T-cell (primary cell): ENCODE results near the gene TUBB. TPM values are rescaled to one million over a fixed set of nuclear protein-coding genes. Genes with fewer than 3 reads are reported as not detected.
"Not testable (repeated sequence)": the region's sequence is repeated elsewhere in the genome, so short reads cannot be mapped to it uniquely, and the experiment has no call there.

Experiments used
- ATAC-seq, 4 experiments: fragments of 200-7000 bp in 3 of 4; fragments of 150-1000 bp in 1 of 4; cut with Tn5 transposase; replicated peaks in 1 of 4; 1 replicate in 3 of 4; 2 replicates in 1 of 4; pipeline ENCODE4 v1.10.0; 2021; ENCODE audit warnings: moderate library complexity in 3 of 4, mild to moderate bottlenecking in 2 of 4, moderate number of reproducible peaks in 1 of 4
- CTCF ChIA-PET, 2 donors: fragments of 300-600 bp; sonication (Branson Sonifier 250); formaldehyde crosslinking; loops; one replicate each; lab custom pipeline; 2022; ENCODE audit warnings: antibody characterized with exemption in 2 of 2; lab: Charles Lee
- POLR2A ChIA-PET, 2 donors: fragments of 300-600 bp; sonication (Branson Sonifier 250); formaldehyde crosslinking; loops; one replicate each; lab custom pipeline; 2022; ENCODE audit warnings: antibody characterized with exemption in 2 of 2; lab: Charles Lee
- DNase-seq, 35 experiments: peaks; one replicate each; pipeline versions ENCODE4 v3.0.0 to v3.0.0-alpha.2; 2013 to 2023
- H3K27ac ChIP-seq: one replicate; pipeline ENCODE4 v1.5.1; 2013; ENCODE audit warnings: low read length
- H3K27me3 ChIP-seq, 2 experiments: replicated peaks in 1 of 2; 1 replicate in 1 of 2; 2 replicates in 1 of 2; pipeline versions ENCODE4 v1.6.1 to v1.7.0; 2013; ENCODE audit warnings: low read length in 1 of 2, mixed read lengths in 1 of 2; ENCODE audit not compliant: control insufficient read depth in 2 of 2, insufficient read depth in 2 of 2; ENCODE audit errors: extremely low read depth in 1 of 2
- H3K36me3 ChIP-seq, 2 donors: 1 replicate in 1 of 2; 2 replicates in 1 of 2; pipeline versions ENCODE4 v1.6.1 to v1.7.0; 2013; ENCODE audit warnings: low read length in 1 of 2; ENCODE audit not compliant: control insufficient read depth in 2 of 2, insufficient read depth in 1 of 2; ENCODE audit errors: extremely low read depth in 1 of 2
- H3K4me1 ChIP-seq, 2 experiments: 1 replicate in 1 of 2; 2 replicates in 1 of 2; pipeline versions ENCODE4 v1.6.1 to v1.7.0; 2013; ENCODE audit warnings: low read length in 2 of 2, mixed read lengths in 1 of 2; ENCODE audit not compliant: insufficient read depth in 2 of 2, control insufficient read depth in 1 of 2; ENCODE audit errors: extremely low read depth in 1 of 2
- H3K4me3 ChIP-seq, 2 donors: 1 replicate in 1 of 2; 2 replicates in 1 of 2; pipeline versions ENCODE4 v1.5.1 to v1.7.0; 2013; ENCODE audit warnings: mild to moderate bottlenecking in 2 of 2, low read length in 1 of 2, moderate library complexity in 1 of 2; ENCODE audit not compliant: control insufficient read depth in 1 of 2; ENCODE audit errors: extremely low read depth in 1 of 2
- H3K9me3 ChIP-seq: 2 replicates; pipeline ENCODE4 v1.7.0; 2013
- H3K27ac Mint-ChIP-seq, 2 donors: one replicate each; pipeline ENCODE4 v1.8.0; 2020 to 2021; ENCODE audit warnings: mild to moderate bottlenecking in 2 of 2, mixed read lengths in 2 of 2
- H3K27me3 Mint-ChIP-seq, 2 donors: one replicate each; pipeline ENCODE4 v1.8.0; 2021 to 2022; ENCODE audit warnings: mixed read lengths in 2 of 2
- H3K36me3 Mint-ChIP-seq: one replicate; pipeline ENCODE4 v1.8.0; 2021; ENCODE audit warnings: mixed read lengths
- H3K4me1 Mint-ChIP-seq, 3 donors: one replicate each; pipeline ENCODE4 v1.8.0; 2020 to 2022; ENCODE audit warnings: mixed read lengths in 3 of 3, mild to moderate bottlenecking in 1 of 3
- H3K4me3 Mint-ChIP-seq, 3 donors: one replicate each; pipeline ENCODE4 v1.8.0; 2020 to 2022; ENCODE audit warnings: mild to moderate bottlenecking in 3 of 3, mixed read lengths in 3 of 3, moderate library complexity in 3 of 3
- H3K9me3 Mint-ChIP-seq, 3 donors: one replicate each; pipeline ENCODE4 v1.8.0; 2020 to 2022; ENCODE audit warnings: mixed read lengths in 3 of 3
- WGBS: methylation state at CpG from one replicate; pipeline ENCODE4 v1.1.5; 2013; ENCODE audit warnings: missing lambda C conversion rate; ENCODE audit not compliant: insufficient coverage; 5-methylcytosine and 5-hydroxymethylcytosine counted together
- total RNA-seq, 35 experiments: library from RNA in 6 of 35; stranded (reverse) in 6 of 35; fragments of 120-200 nt in 1 of 35; gene quantifications; one replicate each; pipeline versions ENCODE4 v1.2.1 to v1.2.4 and lab custom pipeline; 2013 to 2026

Gene TUBB
- total RNA-seq, 5 donors from 2014 or later (not counting 1 experiment from before 2014, with no cell fraction given): 108 to 246 (median 202) TPM

- no peaks in the 10 kb centered on the region for H3K27me3 Mint-ChIP-seq
- peak overlapping the region; percentile 95 to 99 (median 99) for H3K4me3 Mint-ChIP-seq
- H3K36me3 ChIP-seq: peaks cover 9 to 39% of the 10 kb centered on the region in 2 donors
- ATAC-seq (peak; percentile 38 to 58 (median 46)), DNase-seq (peak; percentile 88 to 98 (median 93))
- CTCF ChIA-PET: interaction anchor here (0.6 to 9.1 kb wide), 16 partner anchors 10 to 366 kb away, joined by 3 to 254 read pairs (median 4); partner anchors contain the start of genes DHX16 (in 1 of the 2) and MRPS18B (in 1 of the 2)
- POLR2A ChIA-PET: interaction anchor here (0.6 to 3.6 kb wide), 6 partner anchors 39 to 106 kb away, joined by 3 to 14 read pairs (median 7); partner anchors contain the start of gene MRPS18B (in 1 of the 2)
- H3K27ac Mint-ChIP-seq: peak overlapping the region; percentile 91 to 95
- H3K27ac ChIP-seq: peak overlapping the region; percentile 88
- 0% methylated on average over 60 of the region's 71 CpGs for WGBS
- H3K4me1 Mint-ChIP-seq: peaks cover 62 to 69% (median 69%) of the 10 kb centered on the region in 3 donors
- peaks cover 32% of the 10 kb centered on the region for H3K36me3 Mint-ChIP-seq
- peaks cover 23 to 60% of the 10 kb centered on the region in 2 experiments for H3K4me1 ChIP-seq
- no peaks in the 10 kb centered on the region for H3K9me3 Mint-ChIP-seq
- no peaks in the 10 kb centered on the region for H3K27me3 ChIP-seq
- H3K9me3 ChIP-seq: no peaks in the 10 kb centered on the region
- peak overlapping the region; percentile 94 to 99 for H3K4me3 ChIP-seq
Measured at GRCh38 chr6:30721198-30722024, 1.3 kb downstream of the TUBB start.

- Mint-ChIP-seq H3K36me3 (peaks cover 31% of the 10 kb centered on the region), H3K4me1 (peaks cover 57 to 67% (median 66%) of the 10 kb centered on the region in 3 donors), H3K27ac (peak overlapping the region; percentile 88 to 95), H3K4me3 (peak overlapping the region; percentile 95 to 99 (median 99))
- H3K9me3 ChIP-seq, H3K27me3 Mint-ChIP-seq, H3K27me3 ChIP-seq, H3K9me3 Mint-ChIP-seq, ATAC-seq: not testable (repeated sequence)
- POLR2A ChIA-PET: interaction anchor here (1.1 to 3.6 kb wide), 5 partner anchors 40 to 107 kb away, joined by 4 to 14 read pairs (median 9); no protein-coding TSS in a partner anchor
- DNase-seq: peak in 1 of 35 experiments; percentile 28
- Histone ChIP-seq H3K4me1 (peaks cover 20 to 54% of the 10 kb centered on the region in 2 experiments), H3K36me3 (peaks cover 9 to 45% of the 10 kb centered on the region in 2 donors), H3K27ac (peak overlapping the region; percentile 74), H3K4me3 (peak overlapping the region; percentile 81 to 85)
- 2% methylated on average over 4 of the region's 10 CpGs for WGBS
- CTCF ChIA-PET: interaction anchor here (0.7 to 9.1 kb wide), 16 partner anchors 9 to 365 kb away, joined by 3 to 254 read pairs (median 4); partner anchors contain the start of genes DHX16 (in 1 of the 2) and MRPS18B (in 1 of the 2)
Measured at GRCh38 chr6:30722025-30722279, 1.8 kb downstream of the TUBB start.

GRCh38 chr6:30722280-30723112 is 2.3 kb downstream of the TUBB start:
- Histone ChIP-seq H3K27ac (peak overlapping the region; percentile 39), H3K4me1 (peaks cover 20 to 53% of the 10 kb centered on the region in 2 experiments), H3K27me3 (no peaks in the 10 kb centered on the region), H3K9me3 (no peaks in the 10 kb centered on the region), H3K4me3 (peak overlapping the region; percentile 81 to 85), H3K36me3 (peaks cover 9 to 50% of the 10 kb centered on the region in 2 donors)
- peak overlapping the region; percentile 95 to 99 (median 99) for H3K4me3 Mint-ChIP-seq
- ChIA-PET POLR2A (interaction anchor here (0.6 to 3.6 kb wide), 6 partner anchors 40 to 243 kb away, joined by 3 to 14 read pairs (median 7); no protein-coding TSS in a partner anchor), CTCF (interaction anchor here (0.5 to 9.1 kb wide), 21 partner anchors 8 to 491 kb away, joined by 3 to 254 read pairs (median 4); partner anchors contain the start of genes DHX16 (in 1 of the 2) and MRPS18B (in 1 of the 2))
- 4% methylated on average over 22 of the region's 27 CpGs for WGBS
- H3K4me1 Mint-ChIP-seq: peaks cover 52 to 64% (median 62%) of the 10 kb centered on the region in 3 donors
- ATAC-seq (no peak), DNase-seq (peak; percentile 47 to 92 (median 80))
- peak overlapping the region; percentile 88 to 95 for H3K27ac Mint-ChIP-seq
- peaks cover 29% of the 10 kb centered on the region for H3K36me3 Mint-ChIP-seq
- H3K27me3 Mint-ChIP-seq: no peaks in the 10 kb centered on the region
- no peaks in the 10 kb centered on the region for H3K9me3 Mint-ChIP-seq

- Histone ChIP-seq H3K4me1 (peaks cover 20 to 46% of the 10 kb centered on the region in 2 experiments), H3K36me3 (peaks cover 9 to 58% of the 10 kb centered on the region in 2 donors)
- not testable (repeated sequence) for DNase-seq, H3K4me3 ChIP-seq, H3K27ac ChIP-seq, H3K27me3 Mint-ChIP-seq, H3K9me3 Mint-ChIP-seq, H3K27me3 ChIP-seq, ATAC-seq, H3K9me3 ChIP-seq
- ChIA-PET POLR2A (interaction anchor here in 1 of 2 donors (3.6 kb wide), 1 partner anchor 44 kb away, joined by 11 read pairs; no protein-coding TSS in a partner anchor), CTCF (interaction anchor here (0.5 to 9.1 kb wide), 14 partner anchors 7 to 490 kb away, joined by 3 to 254 read pairs (median 4); partner anchors contain the start of gene DHX16 (in 1 of the 2))
- Mint-ChIP-seq H3K27ac (peak overlapping the region; percentile 88 to 95), H3K4me1 (peaks cover 48 to 66% (median 60%) of the 10 kb centered on the region in 3 donors), H3K4me3 (peak overlapping the region; percentile 95 to 99 (median 99)), H3K36me3 (peaks cover 35% of the 10 kb centered on the region)
- WGBS: 77% methylated on average over 9 of the region's 16 CpGs
Measured at GRCh38 chr6:30723159-30723842, 3.1 kb downstream of the TUBB start.

GRCh38 chr6:30723843-30724741 is 3.9 kb downstream of the TUBB start:
- Mint-ChIP-seq H3K4me1 (peaks cover 48 to 60% (median 52%) of the 10 kb centered on the region in 3 donors), H3K27ac (peak overlapping the region; percentile 63 to 89), H3K4me3 (peak overlapping the region in 2 of 3 donors; percentile 17 to 23), H3K36me3 (peaks cover 35% of the 10 kb centered on the region)
- H3K4me3 ChIP-seq, ATAC-seq, DNase-seq, H3K27me3 Mint-ChIP-seq, H3K27me3 ChIP-seq, H3K9me3 Mint-ChIP-seq, H3K9me3 ChIP-seq: not testable (repeated sequence)
- POLR2A ChIA-PET: interaction anchor here in 1 of 2 donors (1.0 kb wide), 1 partner anchor 100 kb away, joined by 3 read pairs; no protein-coding TSS in a partner anchor
- CTCF ChIA-PET: interaction anchor here (0.6 to 9.1 kb wide), 8 partner anchors 9 to 363 kb away, joined by 3 to 254 read pairs (median 3); partner anchors contain the start of gene DHX16 (in 1 of the 2)
- WGBS: 72% methylated on average over 18 of the region's 29 CpGs
- peaks cover 9 to 62% of the 10 kb centered on the region in 2 donors for H3K36me3 ChIP-seq
- H3K27ac ChIP-seq: peak overlapping the region; percentile 34
- peaks cover 18 to 45% of the 10 kb centered on the region in 2 experiments for H3K4me1 ChIP-seq
